Astrocyte of the cerebellum (primary cell): ENCODE data around the gene NPIPA8.
"Not testable (repeated sequence)": the region's sequence is repeated elsewhere in the genome, so short reads cannot be mapped to it uniquely, and the experiment has no call there.

Source experiments
- DNase-seq: peaks from one replicate; pipeline ENCODE4 v3.0.0-alpha.2; 2011; ENCODE audit warnings: low read depth
- H3K4me3 ChIP-seq: 2 replicates; pipeline ENCODE4 v1.5.1; 2011; ENCODE audit warnings: mild to moderate bottlenecking, low read depth, low read length, moderate library complexity
- in situ Hi-C: cut with HindIII; loops from 2 replicates; pipeline ENCODE4 v1.10.0; 2017; ENCODE audit warnings: low sequenced_read_pairs

Gene NPIPA8

GRCh38 chr16:18294371-18294770 lies 42.2 kb downstream of the NPIPA8 start:
- DNase-seq, in situ Hi-C loops, H3K4me3 ChIP-seq: not testable (repeated sequence)

GRCh38 chr16:18293337-18293956 lies 43.1 kb downstream of the NPIPA8 start:
- in situ Hi-C loops, H3K4me3 ChIP-seq, DNase-seq: not testable (repeated sequence)

- in situ Hi-C loops, DNase-seq, H3K4me3 ChIP-seq: not testable (repeated sequence)
These were observed 45.6 kb downstream of the NPIPA8 start for GRCh38 chr16:18290959-18291358.

- DNase-seq, in situ Hi-C loops, H3K4me3 ChIP-seq: not testable (repeated sequence)
These were observed 50.2 kb downstream of the NPIPA8 start for GRCh38 chr16:18286342-18286741.

GRCh38 chr16:18280319-18280718 lies 56.2 kb downstream of the NPIPA8 start:
- in situ Hi-C loops, H3K4me3 ChIP-seq, DNase-seq: not testable (repeated sequence)

- H3K4me3 ChIP-seq, in situ Hi-C loops, DNase-seq: not testable (repeated sequence)
These were observed 59.8 kb downstream of the NPIPA8 start for GRCh38 chr16:18276756-18277155.

- H3K4me3 ChIP-seq, in situ Hi-C loops, DNase-seq: not testable (repeated sequence)
These were observed 66.4 kb downstream of the NPIPA8 start for GRCh38 chr16:18270171-18270570.
